Ecto neural progenitor cell (in vitro differentiated cells): ENCODE measurements around the gene MAIP1.

ENCODE experiments used
- DNase-seq: peaks from one replicate; pipeline ENCODE4 v3.0.0-alpha.2; 2018; ENCODE audit warnings: low spot score

Gene MAIP1

DNA sequence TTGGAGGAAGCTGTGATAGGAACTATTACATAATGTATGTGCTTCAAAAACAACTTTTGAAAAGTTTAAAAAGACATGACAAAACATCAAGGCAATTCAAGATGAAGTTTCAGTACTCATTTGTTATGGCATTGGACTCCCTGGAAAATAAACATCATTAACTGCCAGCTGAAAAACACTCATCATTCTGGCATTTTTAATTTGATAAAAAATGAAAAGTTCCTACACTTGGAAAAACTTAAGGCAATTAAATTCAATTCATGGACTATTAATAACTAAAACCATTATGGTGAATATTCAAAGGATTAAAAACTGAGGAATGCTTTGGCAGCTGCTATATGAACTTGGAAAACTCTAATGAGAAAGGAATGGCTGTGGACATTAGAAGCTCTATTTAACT, 8.5 kb upstream of the MAIP1 start:
- no peak for DNase-seq

DNA sequence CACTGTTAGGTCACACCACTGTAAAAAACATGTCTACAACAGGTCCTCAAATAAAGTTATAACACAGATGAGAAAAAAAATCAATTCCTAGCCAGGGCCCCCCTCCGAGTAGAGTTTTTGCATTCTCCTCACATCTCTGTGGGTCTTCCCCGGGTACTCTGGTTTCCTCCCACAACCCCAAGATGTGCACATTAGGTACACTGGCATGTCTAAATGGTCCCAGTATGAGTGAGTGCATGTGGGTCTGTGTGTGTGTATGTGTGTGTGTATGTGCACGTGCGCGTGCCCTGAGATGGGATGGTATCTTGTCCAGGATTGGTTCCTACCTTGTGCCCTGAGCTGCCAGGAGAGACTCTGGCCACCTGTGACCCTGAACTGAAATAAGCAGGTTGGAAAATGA, 5.0 kb upstream of the MAIP1 start:
- no peak for DNase-seq

DNA sequence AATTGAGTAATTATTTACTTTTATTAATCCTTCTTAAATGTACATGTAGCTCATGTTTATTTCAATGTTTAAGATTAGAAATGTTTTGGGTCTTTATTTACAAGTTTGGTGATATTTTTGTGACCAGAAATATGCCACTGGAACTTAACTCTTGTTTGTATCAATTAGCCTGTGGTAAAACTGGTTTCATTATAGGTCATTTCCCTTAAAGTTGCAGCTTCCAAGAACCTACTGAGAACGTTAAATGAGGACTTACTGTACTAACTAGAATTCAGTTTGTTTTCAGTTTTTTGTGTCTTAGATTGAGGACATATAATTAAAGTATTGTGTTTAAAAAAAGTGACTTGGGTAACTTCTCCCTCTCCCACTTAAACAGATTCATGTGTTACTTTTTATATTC, 4.4 kb upstream of the MAIP1 start:
- no peak for DNase-seq

DNA sequence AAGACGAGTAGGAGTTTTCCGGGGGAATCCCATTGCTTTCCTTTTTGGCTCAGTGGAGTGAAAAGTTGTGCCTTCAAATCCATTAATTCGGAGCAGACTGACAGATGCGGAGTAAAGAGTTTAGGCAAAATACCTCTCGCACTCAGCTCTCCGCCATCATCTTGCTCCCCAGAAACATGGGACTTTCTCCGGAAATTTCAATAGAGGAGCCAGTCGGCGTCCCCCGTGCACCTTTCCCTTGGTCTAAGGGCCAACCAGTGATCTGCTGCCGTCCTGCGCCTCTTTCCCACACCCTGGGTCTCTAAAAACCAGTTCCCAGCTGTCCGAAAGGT, 409 bp upstream of the MAIP1 start:
- no peak for DNase-seq

DNA sequence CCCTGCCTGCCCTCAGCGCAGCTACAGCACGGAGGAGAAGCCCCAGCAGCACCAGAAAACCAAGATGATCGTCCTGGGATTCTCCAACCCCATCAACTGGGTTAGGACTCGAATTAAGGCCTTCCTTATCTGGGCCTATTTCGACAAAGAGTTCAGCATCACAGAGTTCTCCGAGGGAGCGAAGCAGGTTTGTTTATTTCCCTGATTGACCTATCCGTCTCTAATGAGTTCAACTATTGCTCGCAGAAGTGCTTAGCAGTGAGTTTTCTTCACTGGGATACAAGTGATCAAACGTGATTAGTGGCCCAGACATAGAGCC, 639 bp downstream of the MAIP1 start:
- no peak for DNase-seq

DNA sequence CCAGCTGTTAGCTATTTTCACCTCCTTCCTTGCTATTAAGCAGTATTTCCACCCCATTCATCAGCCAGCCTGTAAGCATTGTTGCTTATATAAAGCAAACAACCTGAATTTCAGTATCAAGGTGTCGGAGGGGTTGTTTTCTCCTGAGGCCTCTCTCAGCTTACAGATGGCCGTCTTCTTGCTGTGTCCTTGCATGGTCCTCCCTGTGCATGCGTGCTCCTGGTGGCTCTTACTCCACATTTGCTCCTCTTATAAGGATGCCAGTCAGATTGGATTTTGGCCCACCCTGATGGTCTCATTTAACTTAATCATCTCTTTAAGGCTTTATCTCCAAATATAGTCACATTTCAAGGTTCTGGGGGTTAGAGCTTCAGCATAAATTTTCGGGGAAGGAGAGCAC, 2.6 kb downstream of the MAIP1 start:
- DNase-seq, result no peak

DNA sequence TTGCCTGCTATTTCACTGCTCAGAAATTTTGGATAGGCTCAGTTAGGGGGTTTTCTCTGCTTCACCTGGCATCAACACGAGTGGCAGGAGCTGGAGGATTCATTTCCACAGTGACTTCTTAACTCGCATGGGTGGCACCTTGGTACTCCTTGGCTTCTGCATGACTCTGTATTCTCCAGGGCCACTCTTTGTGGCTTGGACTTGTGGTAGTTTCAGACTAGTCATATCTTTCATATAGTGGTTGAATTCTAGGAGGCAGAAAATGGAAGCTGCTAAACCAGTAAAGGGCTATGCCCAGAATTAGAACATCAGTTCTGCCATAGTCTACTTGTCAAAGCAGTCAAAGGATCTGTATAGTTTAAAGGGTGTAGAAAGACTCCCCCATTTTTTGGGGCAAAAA, 6.8 kb downstream of the MAIP1 start:
- no peak for DNase-seq

DNA sequence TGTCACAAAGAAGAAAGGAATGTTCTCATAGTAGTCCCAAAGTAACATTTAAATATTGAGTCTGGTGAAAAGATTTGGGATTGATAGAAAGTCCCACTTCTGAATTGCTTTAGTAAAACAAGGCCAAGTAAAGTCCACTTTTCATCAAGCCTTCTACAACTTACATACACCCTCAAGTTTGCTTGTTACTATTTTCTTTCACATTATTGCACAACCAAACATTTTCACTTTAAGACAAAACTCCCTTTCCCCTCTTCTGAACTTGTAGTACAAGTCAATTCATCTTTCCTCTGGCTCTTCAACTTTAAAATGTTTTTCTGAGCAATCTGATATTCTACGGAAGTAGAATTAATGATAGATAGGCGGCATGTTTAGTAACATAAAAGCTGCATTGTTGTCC, 11.0 kb downstream of the MAIP1 start:
- DNase-seq, result no peak

DNA sequence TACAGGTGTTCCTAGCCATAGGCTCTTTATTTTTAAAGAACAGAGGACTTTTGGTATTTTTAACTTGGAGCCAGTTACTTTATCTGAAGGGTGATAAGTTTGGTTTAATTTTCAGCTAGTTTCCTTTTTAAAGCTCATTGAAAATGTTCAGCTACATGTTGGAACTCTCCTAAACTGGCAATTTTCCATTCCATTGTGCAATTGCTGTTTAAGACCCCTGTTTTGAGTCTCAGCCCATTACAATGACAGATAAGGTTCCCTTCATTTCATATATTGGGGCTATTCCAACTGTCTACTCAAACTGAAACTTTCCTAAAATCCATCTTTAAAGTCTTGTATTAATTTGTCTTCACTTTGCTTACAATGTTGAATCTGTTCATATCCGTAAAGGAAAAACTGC, 11.6 kb downstream of the MAIP1 start:
- DNase-seq, result no peak

DNA sequence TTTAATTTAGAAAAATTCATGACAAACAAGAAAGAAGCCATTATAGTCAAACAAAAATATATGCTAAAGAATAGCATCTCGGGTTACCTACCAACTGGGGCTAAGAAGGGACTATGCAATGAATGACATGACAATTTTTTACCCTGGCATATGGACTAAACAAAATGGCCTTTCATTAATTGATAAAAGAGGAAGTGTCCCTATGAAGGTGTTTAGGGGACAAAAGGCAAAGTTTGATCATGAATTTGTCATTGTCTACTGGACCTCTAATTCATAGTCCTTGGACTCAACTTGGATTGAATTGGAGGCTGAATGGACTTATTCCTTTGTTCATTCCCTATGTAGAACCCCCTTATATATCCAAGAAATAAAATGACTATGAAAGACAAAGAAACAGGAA, 12.7 kb downstream of the MAIP1 start:
- DNase-seq, result no peak

DNA sequence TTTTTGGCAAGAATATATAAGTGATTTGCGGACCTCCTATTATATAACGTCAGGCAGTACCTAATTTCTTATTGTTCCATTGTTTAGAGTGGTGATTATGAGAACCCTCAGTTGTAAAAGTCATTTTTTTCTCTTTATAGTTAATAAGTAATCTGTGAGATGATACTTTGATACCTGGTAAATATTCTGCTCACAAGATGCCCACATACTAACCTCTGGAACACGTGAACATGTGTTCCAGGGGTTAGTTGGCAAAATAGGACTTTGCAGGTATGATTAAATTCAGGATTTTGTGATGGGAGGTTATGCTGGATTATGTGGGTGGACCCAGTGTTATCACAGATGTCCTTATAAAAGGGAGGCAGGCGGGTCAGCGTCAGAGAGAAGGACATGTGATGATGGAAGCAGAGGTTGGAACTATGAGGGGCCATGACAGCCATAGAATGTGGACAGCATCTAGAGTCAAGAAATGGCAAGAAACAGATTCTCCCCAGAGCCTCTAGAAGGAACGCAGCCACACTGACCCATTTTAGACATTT, 16.8 kb downstream of the MAIP1 start:
- no peak for DNase-seq

DNA sequence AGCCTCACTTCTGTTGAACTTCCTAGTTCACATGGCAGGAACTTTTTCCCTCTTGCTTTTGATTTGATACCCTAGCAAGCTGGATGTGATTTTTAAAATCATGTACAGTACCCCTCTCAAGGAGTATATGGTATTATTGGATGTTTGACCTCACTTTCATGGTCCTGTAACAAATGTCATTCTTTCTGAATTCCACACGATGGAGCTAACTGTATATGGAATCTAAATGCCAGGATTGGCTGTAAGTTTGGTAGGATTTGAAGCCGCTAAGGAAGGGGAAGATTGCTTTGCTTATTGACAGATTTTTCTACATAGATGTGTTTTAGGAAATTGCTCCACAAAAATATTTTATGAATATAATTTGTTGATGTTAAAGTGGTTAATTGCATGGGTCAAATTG, 18.3 kb downstream of the MAIP1 start:
- DNase-seq, result no peak

DNA sequence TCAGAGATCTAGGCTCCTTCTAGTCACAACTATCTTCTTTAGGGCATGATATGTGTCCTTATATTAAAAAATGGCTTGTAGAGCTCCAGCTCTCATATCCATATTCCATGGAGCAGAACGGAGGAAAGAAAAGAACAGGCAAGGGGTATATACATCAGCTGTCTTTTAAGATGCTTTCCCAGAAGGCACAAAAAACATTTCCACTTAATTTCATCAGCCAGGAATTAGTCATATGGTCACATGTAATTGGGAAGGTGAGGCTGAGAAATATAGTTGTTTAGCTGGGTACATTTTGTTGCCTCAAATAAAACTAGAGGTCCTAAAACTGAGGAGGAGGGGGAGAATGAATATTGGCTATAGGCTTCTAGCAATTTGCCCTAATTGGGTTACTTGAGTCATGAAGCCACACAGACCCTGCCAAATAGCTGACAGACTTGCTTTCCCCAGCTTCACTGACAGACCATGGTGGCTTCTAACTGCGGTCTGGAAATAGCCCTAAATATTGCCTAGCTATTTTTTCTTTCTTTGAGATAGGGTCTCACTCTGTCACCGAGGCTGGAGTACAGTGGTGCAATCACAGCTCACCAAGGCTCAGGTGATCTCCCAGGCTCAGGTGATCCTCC, 20.0 kb downstream of the MAIP1 start:
- DNase-seq, result no peak

DNA sequence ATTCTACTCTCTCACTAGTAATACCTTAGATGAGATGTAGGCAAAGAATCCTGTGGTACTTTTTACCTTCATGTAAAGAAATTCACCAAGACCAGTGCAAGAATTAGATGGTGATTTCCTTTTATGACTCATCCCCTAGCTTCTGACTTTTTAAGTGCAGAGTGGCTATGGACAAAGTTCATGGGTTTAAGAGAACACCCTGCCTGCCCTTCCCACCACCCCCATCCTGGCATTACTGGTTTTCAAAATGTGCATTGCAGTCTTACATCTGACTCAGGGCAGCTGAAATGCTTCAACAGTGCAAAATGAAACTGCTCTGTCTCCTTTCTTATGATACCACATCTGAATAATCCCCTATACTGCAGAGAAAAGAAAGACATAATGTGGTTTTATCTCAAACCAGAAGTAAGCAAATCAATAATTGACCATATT, 22.6 kb downstream of the MAIP1 start:
- DNase-seq, result no peak

DNA sequence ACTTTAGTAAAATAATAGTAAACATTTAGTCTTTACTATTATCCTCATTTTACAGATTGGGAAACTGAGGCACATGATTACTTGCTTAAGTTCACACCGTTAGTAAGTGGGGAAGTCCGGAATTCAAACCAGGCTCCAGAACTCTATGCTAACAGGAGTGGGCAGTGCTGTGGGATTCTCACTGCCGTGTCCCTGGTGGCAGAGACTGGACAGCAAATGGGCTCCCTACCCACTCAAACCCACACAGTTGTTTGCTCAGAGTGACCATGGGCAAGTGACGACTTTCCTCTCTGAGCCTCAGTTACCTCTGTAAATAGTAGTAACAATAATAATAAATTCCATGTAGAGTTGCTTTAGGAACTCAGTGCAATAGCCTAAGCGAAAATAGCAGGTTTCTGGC, 24.0 kb downstream of the MAIP1 start:
- DNase-seq, result no peak

DNA sequence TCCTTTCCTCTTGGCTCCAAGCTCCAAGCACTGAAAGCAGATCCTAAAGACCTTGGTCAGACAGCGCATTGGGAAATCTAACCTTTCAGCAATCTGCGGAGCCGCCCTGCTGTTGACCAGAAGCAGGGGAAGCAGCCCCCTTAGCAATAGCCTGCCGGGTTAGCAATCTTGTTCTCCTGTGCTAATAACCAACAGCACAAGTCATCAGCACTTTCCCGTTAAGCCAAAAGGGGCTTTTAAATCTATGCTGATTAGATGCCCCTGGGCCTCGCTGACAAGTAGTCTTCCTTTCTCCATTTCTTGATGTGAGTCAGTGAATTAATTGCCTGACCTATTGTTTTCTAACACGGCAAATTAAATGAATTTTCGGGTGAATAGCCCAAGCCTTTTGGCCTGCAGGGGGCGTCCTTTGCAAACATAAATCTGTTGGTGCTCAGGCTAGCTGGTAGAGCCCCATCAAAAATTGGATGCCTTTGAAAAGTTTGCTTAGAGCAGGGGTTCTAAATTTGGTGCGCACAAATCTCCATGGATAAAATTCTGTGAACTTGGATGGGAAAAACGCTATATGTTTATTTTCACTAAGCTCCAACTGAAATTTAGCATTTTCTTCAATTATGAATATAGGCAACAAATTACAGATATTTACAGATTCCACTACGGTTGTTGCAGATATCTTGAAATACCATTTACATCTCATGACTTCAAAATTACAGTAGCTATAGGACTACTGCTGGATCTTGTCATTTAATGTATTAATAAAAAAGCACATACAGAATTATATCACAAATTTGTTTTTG, 24.6 kb downstream of the MAIP1 start:
- peak; percentile 90 for DNase-seq

DNA sequence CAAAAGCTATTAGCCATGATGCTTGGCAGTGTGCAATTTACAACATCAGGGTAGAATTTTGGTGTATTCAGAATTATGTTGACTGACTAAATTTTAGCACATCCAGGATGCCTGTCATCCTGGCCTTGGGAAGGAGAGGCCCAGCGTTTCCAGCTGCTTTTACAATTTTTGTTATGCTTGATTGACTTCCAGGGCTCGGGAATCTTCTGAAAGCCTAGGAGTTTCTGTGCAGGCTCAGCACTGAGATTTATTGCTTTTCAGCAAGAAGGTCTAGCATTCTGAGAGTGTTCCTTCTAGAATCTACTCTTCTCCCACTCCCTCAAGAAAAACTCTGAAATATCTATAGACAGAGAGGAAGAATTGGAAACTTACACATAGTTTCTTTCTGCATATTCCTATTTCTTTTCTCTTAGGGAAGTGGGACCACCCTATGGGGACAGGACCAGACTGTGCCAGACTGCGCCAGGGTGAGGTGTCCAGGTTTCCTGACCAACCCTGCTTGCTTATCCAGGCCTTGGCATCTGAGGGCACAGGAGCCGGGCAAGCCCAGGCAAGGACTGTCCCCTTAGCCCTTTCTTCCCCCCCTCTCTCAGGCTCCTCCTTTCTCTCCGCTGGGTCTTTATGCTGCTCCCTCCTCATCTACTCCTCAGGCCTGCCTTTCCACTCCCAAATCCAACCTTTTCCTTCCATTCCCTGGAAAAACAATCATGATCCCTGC, 26.9 kb downstream of the MAIP1 start:
- no peak for DNase-seq

DNA sequence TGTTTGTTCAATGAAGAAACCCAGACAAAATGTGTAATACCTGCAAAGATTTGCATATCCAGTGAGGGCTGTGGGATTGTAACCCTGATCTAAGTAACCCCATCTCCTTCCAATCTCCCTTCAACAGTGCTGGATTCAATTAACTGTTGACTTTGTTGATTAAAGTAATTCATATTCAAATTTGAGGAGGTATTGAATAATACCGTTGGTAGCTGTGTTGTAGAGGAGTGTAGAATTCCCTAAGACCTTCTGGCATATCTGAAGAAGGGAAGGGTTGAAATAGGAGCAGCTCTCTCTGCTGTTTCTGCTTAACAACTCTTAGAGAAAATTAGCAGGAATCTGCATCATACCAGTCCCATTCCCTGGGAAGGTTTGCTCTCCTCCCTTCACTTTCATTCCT, 28.2 kb downstream of the MAIP1 start:
- DNase-seq, result no peak

DNA sequence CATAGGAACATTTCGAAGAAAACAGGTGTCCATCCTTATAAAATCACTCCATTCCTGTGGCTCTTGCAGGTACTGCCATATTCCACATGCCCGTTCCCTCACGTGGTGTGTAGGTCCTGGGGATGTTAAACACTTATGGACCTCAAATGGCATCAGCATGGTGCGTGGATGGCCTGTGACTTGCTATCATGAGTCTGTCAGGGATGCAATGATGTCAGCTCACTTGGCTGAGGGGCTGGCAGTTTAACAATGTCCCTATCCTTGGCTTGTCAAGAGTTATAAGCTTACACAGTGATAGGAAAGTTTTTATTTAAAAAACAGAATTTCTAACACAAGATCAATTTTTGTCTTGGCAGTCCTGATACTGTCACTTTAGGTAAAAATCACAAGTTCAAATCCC, 28.8 kb downstream of the MAIP1 start:
- no peak for DNase-seq

DNA sequence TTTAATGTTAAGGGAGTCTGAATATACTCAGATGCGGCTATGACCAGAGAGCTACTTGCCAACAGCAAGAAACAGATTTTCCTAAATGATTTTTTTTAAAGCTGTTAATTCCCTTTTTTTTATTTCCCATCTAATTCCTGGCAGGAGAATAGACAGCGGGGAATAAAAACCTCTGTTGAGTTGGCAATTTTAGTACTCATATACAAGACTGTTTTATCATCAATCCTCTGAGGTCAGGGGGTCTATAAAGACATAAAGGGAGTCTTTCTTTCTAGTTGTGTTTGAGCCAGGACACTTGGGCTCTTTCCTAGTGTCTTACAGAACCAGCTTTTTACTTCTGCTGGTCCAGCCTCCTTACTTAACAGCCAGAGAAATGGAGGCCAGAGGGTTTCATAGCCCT, 29.4 kb downstream of the MAIP1 start:
- DNase-seq, result no peak

DNA sequence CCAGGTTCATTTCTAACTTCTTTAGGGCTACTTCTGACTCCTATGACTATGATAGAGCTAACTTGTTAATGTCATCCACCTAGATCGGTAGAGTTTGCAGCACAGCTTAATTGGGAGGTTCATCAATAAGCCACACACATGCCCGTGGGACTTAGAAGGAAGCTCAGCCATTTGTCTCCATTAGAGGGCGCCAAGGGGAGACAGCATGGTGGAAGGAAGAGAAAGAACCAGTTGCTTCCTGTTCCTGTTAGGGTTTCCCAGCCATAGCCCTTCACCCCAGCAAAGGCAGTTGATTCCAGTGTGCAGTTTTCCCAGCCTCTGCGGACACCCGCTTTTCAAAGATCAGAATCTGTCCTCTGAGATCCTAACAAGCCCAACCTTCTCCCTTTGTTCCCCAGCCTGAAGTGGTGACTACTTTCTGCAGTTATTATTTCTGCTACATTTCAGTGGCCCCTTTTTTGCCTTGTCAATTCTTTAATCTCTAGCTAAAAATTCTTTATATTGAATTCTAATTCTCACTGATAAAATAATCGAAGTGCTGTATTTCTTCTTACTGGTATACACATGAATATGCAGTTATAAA, 30.3 kb downstream of the MAIP1 start:
- peak; percentile 67 for DNase-seq

DNA sequence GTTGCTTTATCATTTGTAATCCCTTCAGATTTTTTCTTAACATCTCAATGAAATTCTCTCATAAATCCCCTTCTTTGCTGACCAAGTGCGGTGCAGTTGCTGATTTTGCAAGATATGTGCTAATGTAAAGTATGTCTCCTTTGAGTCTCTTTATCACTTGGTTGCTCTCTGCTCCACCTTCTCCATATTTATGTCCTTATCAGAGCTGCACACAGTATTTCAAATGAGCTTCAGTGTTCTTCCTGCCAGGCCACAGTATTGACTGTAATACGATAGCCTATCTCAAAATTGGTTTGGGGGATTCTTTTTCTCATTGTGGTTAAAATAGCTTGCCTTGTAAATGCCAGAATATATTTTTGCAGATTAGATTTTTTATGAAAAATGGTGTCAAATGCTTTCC, 32.2 kb downstream of the MAIP1 start:
- no peak for DNase-seq

DNA sequence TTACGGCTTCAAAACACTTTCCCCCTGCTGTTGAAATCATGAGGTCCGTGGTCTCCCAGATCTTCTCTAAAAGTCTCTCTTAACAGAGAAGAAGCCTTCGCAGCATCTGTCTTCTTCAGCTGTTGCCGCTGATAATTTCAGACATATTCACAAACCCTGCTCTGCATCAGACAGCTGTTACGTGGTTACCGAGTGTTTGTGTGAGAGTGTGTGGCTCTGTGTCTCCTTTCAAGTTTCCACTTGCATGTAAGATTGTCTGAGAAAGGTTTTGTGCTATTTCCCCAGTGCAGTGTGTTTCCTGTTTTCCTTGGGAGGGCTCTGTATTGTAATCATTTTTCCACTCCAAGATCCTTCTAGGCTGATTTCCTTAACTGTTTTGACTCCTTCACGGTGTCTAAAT, 32.8 kb downstream of the MAIP1 start:
- no peak for DNase-seq
